CD1c-positive myeloid dendritic cell (primary cell): Measurements from ENCODE around the gene SEC31A.
"Not testable (repeated sequence)": the region's sequence is repeated elsewhere in the genome, so short reads cannot be mapped to it uniquely, and the experiment has no call there.

ENCODE experiments used
- DNase-seq: peaks from one replicate; pipeline ENCODE4 v3.0.0-alpha.2; 2016; ENCODE audit errors: extremely low spot score

The SEC31A gene, protein sequence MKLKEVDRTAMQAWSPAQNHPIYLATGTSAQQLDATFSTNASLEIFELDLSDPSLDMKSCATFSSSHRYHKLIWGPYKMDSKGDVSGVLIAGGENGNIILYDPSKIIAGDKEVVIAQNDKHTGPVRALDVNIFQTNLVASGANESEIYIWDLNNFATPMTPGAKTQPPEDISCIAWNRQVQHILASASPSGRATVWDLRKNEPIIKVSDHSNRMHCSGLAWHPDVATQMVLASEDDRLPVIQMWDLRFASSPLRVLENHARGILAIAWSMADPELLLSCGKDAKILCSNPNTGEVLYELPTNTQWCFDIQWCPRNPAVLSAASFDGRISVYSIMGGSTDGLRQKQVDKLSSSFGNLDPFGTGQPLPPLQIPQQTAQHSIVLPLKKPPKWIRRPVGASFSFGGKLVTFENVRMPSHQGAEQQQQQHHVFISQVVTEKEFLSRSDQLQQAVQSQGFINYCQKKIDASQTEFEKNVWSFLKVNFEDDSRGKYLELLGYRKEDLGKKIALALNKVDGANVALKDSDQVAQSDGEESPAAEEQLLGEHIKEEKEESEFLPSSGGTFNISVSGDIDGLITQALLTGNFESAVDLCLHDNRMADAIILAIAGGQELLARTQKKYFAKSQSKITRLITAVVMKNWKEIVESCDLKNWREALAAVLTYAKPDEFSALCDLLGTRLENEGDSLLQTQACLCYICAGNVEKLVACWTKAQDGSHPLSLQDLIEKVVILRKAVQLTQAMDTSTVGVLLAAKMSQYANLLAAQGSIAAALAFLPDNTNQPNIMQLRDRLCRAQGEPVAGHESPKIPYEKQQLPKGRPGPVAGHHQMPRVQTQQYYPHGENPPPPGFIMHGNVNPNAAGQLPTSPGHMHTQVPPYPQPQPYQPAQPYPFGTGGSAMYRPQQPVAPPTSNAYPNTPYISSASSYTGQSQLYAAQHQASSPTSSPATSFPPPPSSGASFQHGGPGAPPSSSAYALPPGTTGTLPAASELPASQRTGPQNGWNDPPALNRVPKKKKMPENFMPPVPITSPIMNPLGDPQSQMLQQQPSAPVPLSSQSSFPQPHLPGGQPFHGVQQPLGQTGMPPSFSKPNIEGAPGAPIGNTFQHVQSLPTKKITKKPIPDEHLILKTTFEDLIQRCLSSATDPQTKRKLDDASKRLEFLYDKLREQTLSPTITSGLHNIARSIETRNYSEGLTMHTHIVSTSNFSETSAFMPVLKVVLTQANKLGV

DNA sequence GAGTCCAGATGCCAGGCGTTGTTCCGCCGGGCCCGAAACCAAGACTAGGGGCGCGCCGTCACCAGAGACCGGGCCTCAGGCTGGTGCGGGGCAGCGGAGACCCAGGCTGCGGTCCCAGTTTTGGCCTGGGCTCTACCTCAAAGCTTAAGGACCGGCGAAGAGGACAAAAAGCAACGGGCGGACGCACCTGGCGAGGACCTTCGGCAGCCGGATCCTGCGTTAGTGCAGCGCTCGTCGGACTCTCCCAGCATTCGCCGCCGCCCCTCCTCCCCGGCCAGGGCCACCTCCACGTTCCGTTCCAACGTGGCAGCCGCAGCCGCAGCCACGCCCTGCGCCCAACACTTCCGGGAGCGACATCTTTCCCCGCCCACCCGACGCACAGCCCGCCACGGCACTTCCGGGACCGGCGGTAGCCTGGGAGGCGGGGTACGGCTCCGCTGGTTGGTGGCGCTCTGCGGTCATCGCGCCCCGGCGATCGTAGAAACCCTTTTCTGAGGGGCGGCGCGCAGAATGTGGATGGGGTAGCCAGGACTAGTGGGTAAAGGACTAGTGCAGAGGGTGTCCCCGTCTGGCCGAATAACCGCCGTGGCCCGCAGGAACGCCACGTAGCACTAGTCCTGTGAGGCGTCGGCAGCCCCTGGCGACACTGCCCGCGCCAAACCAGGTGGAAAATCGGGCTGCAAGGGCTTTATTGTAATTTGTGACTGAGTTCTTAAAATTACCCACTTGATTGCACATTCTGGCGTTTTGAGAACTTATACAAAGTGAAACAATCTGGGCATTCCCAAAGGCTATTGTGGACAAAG lies at the start of gene SEC31A:
TSS of gene SEC31A (minus strand) at position 253 of the 806 bp plus-strand sequence. CDS start 9,217 bp downstream, outside the sequence.
- peak; percentile 99 for DNase-seq

- DNase-seq: no peak
Observed at GRCh38 chr4:82939414-82939813, 48.5 kb upstream of the SEC31A start.

- DNase-seq: no peak
Observed at GRCh38 chr4:82934441-82934840, 43.5 kb upstream of the SEC31A start.

DNA sequence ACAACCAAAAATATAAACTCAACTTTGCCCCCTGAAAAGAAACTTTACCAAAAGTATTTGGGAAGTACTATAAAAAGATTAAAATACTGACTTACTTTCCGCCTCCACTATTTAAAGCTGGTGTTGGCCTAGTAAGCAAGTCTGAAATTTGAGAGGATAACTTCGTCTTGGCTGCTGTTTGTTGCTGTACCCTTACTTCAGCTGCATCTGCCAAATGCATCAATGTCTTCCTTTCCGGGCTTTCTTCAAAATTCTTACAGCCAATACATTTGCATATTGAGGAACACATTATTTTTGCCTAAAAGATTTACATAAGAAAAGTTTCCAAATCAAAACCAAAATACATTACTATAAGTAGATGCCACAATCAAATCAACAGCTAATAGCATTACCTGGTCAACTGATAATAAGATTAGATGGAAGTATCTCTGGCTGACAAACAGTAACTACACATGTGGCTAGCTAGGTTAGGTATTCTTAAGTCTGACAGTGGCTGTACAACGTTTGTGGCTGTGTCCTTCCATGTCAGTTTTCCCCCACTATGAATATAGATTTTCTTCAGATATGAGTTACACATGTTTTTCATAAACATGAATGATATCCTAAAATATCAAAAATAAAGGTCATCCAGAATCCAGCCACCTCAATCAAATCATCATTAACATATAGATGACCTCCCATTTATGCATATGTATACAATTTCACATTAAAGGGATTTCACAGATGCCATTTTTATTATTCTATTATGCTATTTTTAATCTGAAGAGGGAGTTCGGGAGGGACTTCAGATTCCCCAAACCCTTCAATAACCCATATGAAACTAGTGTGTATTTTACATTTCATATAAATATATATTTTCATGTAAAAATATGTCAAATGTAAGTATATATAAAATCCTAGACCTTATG lies 40.1 kb upstream of the SEC31A start:
- no peak for DNase-seq

DNA sequence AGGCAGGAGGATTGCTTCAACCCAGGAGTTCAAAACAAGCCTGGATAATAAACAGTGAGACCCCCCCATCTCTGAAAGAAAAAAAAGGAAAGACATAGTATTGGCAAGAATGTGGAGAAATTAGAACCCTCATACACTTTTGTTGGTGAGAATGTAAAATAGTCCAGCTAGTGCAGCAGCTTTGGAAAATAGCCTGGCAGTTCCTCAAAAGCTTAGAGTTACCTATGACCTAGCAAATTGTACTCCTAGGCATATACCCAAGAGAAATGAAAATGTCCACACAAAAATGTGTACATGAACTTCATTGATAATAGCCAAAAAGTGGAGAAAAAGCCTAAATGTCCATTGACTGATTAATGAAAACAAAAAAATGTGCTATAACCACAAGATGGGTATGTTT lies 30.8 kb upstream of the SEC31A start:
- DNase-seq: no peak

DNA sequence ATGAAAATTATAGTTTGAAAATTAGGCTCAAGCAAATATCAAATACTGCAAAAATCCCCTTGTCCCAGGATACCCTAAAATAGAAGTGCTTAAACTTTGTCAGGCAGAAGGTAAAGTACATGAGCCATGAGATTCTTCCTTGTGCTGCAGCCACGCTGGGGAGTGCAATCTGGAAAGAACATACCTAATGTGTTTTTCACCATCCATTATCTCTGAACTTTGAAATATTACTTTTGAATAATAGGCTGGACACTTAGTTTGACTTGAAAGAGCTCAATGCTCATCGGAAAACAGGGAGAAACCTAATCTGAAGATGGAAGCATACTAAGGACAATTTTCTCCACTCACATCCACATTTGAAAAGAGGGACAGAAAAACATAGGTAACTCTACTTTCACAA lies 28.4 kb upstream of the SEC31A start:
- DNase-seq: no peak

- no peak for DNase-seq
Observed at GRCh38 chr4:82918091-82918490, 27.1 kb upstream of the SEC31A start.

- not testable (repeated sequence) for DNase-seq
Observed at GRCh38 chr4:82913968-82914367, 23.0 kb upstream of the SEC31A start.

DNA sequence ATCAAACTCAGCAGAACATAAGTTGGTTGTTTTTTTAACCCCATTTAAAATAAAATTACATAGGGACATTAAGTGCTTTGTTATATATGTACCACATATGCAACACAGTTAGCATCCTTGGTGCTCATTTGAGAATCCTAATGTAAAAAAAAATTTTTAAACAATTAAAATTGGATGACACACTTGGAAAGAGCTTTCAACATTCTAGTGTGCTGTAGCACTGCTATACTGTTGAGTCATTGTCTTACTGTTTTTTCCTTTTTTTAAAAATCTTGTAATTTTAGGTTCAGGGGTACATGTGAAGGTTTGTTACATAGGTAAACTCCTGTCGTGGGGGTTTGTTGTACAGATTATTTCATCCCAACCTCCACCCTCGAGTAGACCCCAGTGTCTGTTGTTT lies 22.4 kb upstream of the SEC31A start:
- DNase-seq: no peak

DNA sequence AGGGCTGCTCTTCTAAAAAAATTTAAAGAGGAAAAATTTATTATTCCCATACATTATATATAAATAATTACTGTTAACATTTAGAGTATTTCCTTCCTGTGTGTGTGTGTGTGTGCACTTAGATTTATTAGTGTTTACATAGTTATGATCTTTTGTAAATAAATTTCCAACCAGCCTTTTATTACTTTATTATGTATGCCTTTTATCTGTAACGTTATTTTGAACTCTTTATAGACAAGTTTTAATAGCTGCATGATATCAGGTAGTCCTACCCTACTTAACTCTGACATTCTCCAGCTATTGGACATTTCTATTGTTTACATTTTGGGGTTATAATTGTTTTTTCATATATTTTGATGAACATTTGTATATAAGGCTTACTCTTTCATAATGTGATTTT lies 18.4 kb upstream of the SEC31A start:
- DNase-seq: no peak

DNA sequence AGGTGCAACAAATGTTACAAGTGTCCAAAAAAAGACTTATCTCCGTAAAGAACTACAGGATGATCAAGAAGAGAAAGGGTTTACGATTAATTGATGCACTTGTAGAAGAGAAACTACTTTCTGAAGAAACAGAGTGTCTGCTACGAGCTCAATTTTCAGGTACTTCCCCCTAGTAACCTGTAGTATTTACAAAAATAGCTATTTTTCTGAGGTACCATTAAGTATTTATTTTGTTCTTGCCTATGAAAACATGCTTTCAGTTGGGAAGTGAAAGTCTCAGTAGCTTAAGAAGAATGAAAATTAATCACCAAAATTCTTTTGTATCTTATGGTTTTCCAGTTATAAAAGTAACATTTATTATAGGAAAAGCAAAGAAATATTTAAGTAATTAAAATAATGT lies 15.5 kb upstream of the SEC31A start:
- DNase-seq: no peak

DNA sequence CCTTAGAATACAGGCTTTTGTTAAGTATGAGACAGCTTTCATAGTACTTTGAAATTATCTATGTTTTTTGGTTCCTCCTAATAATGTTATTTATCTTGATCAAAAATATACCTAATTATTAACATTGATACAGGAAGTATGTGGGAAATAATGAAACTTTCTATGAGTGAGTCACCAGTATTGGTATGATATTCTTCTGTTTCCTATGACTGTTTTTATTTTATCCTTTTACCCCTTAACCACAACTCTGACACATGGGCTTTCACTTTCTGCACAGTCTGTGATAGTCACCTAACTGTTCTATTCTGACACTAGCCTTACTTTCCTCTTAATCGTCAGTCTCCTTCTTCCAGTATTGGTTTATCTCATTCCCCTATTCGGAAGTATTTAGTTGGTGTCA lies 14.3 kb upstream of the SEC31A start:
- DNase-seq: peak; percentile 44

- DNase-seq: peak; percentile 20
Observed at GRCh38 chr4:82903737-82904136, 12.8 kb upstream of the SEC31A start.

- DNase-seq: no peak
Observed at GRCh38 chr4:82901183-82901718, 10.3 kb upstream of the SEC31A start.

DNA sequence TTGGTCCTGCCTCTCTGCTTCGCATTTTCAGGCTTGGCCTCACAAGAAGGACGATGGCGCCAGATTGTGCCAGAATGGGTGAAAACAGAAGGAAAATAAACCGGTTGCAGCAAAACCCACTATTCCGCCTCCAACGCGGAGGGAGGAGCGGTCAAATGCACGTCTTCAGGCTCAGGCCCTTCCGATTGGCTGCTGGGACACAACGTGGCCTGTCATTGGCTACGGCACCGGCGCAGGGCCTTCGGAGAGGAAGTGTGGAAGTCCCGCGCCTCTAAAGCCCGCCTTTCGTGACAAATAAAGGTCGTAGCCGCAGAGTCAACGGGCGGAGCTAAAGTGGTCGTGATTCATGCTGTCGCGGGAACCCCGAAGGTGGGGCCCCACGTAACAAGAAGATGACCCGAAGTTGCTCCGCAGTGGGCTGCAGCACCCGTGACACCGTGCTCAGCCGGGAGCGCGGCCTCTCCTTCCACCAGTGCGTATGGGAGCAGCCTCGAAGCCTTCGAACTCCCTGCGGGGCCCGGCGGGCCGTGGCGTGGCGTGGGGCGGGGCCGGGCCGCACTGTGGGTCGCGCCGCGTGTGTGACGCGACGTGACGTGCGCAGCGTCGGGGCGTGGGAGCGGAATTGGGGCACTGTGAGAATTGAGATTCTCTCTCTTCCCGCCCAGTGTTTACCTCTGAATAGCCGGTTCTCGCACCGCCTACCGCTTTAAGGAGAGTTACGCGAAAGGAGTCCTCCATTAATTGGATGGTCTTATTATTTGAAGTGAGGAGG lies 9.6 kb upstream of the SEC31A start, which contains the start of gene THAP9:
TSS of gene THAP9 (plus strand) at position 325 of the 772 bp plus-strand sequence. CDS start at position 393, 68 bp downstream.
- DNase-seq: peak; percentile 100

GRCh38 chr4:82900066-82900410 lies 9.1 kb upstream of the SEC31A start:
- no peak for DNase-seq

- peak; percentile 42 for DNase-seq
Observed at GRCh38 chr4:82899374-82900065, 8.6 kb upstream of the SEC31A start.
